Hematopoietic multipotent progenitor cell treated with erythropoietin and hydrocortisone succinate and interleukin-3 and kit ligand, for 15 days (in vitro differentiated cells): ENCODE data around the gene FLT3LG.

Experiments used
- DNase-seq: peaks from one replicate; pipeline ENCODE4 v3.0.0-alpha.2; 2015; ENCODE audit warnings: low spot score

Gene FLT3LG, protein sequence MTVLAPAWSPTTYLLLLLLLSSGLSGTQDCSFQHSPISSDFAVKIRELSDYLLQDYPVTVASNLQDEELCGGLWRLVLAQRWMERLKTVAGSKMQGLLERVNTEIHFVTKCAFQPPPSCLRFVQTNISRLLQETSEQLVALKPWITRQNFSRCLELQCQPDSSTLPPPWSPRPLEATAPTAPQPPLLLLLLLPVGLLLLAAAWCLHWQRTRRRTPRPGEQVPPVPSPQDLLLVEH

DNA sequence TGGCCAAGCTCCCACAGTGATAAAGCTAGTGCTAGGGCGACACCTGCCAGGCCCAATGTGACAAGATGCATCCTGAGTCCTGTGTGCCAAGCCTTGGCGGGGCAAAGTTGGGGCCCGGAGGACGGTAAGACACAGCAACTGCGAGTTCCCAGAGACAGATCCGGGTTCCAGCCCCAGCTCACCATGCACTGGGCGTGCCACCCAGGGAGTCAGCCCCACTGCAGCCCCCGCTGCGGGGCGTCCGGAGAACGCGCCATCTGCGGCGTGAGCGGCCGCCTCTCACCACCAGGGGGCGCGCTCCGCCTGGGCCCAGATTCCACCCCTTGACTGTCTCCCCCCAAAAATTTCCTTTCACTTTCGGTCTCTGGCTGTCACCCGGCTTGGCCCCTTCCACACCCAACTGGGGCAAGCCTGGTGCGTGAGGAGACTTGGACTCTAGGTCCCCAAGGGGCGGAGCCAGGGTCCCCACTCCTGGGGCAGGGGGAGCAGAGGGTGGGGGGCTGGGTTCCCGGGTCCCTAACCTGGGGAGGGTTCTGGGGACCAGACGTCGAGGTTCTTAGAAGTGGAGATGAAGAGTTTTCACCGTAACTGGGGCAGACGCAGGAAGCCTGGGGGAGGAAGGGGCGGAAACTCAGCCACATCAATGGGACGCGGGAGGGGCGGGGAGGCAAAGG, at the start of gene FLT3LG:
TSS of gene FLT3LG (plus strand) at position 348 of the 674 bp plus-strand sequence. CDS start 425 bp downstream, outside the sequence.
- DNase-seq, result peak; percentile 92

DNA sequence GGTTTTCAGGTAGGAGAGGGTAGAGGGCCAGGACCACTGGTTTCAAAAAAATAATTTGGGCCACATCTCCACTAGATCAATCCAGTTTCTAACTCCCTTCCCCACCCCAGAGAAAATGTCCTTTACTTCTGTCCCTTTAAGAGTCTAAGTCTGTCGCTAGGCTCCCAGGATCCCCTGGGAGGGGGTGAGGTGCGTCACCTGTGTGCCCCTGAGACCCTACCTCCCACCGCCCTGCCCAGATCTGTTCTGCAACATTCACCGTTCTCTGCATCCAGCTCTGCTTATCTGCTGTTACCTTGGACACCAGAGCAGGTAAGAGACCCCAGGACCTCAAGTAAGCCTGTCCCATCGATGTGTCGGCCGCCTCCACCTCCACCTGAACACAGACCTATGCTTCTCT, 48.8 kb upstream of the FLT3LG start, which contains the start of gene GFY:
TSS of gene GFY (plus strand) at position 211 of the 400 bp plus-strand sequence. CDS start 1,043 bp downstream, outside the sequence.
- DNase-seq, result no peak

DNA sequence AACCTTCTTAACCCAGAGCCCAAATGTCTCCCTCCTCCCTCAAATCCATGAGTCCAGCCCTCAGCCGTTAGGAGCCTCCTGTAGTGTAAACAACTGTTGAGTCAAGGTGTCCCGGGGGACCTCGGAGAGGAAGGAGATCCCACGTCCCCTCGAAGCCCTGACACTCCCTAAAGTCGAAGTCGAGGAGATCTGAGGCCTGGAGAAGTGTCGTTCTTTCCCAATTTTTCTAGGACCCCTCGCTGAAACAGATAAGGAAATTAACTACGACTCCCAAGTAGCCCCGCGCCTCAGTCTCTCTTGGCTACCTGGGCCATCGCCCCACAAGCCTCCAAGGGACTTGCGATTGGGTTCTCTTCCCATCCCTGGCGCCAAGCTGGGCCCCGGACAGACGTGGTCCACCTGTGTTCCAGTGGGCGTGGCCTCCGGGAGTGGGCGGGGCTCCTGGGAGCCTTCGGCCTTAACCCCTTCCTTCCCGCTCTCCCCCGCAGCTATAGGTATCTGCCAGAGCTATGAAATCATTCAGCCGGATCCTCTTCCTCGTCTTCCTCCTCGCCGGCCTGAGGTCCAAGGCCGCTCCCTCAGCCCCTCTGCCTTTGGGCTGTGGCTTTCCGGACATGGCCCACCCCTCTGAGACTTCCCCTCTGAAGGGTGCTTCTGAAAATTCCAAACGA, 48.0 kb upstream of the FLT3LG start:
- DNase-seq, result no peak

DNA sequence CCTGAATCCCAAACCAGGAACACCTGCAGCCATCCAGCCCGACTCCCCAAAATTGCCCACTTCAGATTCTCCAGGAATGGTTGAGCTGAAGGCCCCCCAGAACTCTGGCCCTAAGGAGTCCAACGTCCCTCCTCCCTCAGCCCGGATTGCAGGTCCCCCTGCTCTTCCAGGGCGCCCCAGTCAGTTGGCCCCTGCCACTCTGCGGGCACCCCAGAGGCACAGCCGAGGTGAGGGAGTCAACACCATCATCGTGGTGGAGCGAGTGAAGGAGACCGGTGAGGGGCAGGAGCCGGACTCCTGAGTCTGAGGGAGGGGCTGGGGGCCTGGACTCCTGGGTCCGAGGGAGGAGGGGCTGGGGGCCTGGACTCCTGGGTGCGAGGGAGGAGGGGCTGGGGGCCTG, 46.7 kb upstream of the FLT3LG start:
- DNase-seq, result no peak

DNA sequence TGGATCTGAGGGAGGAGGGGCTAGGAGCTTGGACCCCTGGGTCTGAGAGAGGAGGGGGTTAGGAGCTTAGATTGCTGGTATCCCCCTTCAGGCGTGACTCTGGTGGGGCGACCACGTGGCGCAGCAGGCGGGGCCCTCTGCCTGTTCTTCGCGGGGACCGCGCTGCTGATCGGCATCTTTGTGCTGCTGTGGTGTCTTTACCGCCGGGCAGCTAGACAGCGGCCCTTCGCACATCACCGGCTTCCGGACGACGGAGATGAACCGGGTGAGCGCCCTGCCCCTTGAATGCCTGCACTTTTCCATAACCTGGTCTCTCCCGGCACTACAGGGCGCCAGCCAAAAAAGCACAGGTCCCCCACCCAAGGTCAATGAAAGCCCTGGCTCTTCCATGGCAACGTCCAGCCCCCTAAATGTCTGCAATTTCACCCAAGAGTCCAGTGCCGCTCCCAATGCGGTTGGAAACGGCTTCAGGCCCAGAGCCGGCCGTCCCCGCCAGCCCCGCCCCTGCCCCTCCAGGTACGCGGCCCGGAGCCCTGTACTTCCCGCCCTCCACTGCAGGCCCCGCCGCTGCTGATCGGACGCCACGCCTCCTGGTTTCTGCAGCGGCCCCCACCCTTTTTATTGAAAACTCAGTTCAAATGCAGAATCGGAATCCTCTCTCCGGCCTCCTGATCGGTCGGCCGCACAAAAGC, 46.0 kb upstream of the FLT3LG start:
- no peak for DNase-seq

DNA sequence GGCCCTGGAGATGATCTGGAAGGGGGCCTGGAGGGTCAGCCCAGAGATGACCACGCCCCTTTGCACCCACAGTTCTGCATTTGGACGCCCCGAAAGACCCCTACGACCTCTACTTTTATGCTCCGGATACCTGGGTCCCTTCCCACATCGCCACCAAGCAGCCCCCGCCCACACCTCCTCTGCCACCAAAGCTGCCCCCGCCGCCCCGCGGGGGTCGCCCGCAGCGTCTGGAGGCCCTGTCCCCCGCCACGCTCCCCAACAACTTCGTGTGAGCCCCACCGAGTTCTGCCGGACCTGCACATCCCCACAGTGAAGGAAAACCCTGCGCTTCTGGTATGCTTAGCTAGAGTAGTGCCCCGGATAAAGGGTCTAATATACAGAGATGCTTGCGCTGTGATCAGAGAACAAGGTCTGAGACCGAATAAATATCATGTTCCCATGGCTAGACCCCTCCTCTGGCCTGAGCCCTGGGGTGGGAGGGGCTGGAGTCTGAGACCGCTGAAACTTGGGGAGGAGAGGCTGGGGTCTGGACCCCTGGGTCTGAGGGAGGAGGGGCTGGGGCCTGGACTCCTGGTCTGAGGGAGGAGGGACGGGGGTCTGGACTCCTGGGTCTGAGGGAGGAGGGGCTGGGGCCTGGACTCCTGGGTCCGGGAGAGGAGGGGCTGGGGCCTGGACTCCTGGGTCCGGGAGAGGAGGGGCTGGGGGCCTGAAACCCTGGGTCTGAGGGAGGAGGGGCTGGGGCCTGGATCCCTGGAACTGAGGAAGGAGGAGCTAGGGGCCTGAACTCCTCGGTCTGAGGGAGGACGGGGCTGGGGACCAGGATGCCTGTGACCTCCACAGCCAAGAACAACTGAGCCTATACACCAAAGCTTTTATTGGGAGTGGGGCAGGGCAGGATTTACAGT, 45.2 kb upstream of the FLT3LG start:
- no peak for DNase-seq

DNA sequence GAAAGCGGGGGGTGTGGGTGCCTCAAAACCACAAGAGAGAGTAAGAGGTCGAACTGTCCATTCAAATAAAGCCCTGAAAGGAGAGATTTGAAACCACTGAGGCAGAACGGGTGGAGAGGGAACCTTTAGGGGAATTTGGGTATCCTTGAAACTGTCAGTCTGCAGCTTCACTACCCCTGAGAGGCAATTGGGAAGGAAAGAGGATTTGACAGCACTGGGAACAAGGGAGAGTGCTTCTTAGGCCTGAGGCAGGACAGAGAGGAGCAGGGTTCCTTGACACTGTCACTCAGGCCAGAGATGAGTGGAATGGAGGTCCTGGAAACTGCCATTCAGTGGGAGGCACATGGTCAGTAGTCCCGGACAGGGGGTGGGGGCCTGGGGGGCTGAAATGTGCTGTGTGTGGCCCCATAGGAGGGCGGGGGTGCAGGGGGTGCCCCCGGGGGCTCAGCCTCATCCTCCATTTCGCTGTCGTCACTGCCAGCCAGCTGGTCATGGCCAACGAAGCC, 43.8 kb upstream of the FLT3LG start:
- DNase-seq, result no peak

DNA sequence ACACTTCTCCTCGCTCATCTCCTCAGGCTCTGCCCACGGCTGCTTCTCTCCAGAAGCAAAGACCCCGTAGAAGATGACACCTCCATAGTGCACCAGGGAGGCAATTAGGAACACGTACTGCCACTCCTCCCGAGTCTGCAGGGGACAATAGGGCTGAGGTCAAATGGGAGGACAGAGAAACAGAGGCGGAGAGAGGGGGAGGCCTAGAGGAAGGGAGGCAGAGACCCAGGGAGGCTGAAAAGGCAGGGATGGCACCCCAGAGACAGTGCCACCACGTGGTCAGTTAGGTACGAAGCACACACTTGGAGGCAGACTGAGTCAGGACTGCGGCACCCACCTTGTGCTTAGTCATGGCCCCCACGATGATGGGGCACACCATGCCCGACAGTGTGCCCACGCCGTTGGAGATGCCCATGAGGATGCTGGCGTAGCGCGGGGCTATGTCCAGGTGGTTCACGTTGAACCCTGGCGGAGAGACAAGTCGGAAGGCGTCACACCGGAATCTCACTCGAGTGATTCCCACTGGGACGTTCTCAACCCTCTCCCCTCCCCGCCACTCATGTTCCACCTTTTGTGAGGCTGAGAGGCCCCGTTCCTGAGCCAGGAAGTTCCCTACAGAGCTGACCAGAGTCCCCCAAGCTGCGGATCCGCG, 43.2 kb upstream of the FLT3LG start:
- DNase-seq, result no peak

DNA sequence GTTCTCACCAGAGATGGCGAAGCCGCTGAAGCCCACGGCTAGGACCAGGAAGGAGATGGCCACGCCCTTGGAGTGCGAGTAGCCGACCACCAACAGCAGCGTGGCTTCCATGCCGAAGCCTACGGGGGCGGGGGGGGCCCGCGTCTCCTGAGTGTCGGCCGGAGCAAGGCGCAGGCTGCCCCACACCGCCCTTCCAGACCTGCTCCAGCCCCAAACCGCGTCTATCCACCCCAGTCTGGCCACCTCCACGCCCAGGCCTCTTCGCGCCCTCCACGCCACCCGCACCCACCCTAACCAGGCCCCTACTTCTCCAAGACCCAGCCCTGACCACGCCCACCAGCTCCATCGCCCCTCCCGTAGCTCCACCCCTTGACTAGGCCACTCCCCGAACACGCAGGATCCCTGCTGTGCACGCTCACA, 42.7 kb upstream of the FLT3LG start:
- DNase-seq, result no peak

DNA sequence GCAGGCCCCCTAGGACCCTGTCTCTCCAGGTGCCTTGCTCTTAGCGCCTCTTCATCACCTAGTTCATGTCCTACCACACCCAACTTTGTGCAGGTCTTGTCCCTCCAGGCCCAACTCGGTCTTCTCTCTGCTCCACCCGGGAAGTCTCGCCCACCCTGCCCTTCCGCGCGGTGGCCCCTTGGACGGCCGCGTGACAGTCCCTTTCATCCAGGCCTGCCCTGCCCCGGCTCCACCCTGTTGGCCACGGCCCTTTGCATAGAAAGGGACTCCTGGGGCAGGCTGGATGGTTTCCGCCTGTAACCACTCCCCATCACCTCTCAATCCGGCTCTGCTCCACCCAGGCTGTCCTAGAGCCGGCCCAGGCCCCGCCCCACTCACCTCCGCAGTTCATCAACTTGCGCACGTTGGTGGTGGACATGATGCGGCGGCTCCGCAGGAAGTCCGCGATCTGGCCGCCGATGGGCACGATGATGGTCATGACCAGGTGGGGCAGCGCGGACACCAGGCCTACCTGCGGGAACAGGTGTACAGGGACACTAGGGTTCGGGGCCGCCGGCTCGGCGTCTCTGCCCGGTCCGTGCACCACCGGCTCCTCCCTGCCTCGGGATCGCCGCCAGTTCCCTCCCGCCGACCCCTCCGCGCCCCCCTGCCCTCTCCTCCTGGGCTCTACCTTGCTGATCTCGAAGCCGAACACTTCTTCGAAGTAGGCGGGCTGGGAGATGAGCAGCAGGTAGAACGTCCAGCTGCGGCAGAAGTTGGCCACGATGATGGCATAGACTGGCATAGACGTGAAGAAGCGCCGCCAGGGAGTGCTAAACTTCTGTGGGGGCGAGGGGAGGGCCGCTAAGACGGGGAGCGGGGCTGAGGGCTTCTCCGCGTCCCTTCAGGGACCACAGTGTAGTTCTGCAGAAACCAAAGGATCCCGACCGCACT, 41.6 kb upstream of the FLT3LG start:
- DNase-seq, result no peak

DNA sequence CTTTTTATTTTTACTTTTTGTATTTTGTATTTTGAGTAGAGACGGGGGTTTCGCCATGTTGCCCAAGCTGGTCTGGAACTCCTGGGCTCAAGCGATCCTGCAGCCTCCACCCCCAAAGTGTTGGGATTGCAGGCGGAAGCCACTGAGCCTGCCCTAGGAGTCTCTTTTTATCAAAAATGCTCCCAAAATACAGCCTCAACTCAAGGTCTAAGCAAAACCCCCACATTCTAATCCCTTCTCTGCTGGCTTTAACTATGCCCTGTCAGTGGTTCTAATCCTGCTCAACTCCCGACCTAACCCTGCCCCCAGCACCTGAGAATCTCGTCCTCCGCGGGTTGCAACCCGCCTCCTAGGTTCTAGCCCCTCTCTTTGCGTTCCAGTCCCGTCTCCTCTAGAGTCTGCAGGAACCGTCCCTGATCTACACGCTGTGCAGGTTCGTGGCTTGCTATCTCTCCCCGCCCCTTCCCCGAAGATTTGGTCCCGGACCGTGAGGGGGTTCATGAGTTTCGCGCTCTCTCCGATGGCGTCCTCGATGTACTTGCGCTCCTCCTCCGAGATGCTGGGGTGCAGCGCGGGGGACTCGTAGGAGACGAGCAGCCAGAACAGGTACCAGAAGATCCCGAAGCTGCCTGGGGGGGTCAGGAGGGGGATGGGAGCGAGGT, 40.6 kb upstream of the FLT3LG start:
- DNase-seq, result no peak

DNA sequence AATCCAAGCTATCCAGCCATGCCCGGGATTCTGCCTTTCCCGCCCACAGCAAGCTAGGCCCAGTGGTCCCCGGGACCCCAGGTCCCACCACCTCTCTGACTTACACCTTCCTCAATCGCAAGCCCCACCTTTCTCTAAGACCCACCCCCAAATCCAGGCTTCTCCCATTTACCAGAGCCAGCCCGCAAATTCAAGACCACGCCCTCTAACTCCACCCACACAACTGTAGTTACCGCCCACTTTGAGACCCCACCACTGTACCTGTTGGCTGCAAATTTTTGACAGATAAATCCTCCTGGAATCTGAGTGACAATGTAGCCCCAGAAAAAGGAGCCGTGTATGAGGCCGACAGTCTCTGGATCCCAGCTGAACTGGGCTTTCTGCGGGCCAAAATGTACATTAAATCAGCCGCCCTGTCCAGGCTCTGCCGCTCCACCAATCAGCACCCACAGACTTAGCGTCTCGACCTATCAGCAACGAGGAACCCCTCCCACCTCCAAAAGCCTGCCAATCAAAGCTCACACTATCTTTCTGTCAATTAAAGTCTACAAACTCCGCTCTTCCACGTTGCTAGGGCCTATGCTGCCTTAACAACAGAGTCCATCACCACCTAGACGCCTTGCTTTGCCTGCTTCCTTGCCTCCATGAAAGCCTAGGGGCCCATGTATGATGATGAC, 39.0 kb upstream of the FLT3LG start:
- DNase-seq, result no peak

DNA sequence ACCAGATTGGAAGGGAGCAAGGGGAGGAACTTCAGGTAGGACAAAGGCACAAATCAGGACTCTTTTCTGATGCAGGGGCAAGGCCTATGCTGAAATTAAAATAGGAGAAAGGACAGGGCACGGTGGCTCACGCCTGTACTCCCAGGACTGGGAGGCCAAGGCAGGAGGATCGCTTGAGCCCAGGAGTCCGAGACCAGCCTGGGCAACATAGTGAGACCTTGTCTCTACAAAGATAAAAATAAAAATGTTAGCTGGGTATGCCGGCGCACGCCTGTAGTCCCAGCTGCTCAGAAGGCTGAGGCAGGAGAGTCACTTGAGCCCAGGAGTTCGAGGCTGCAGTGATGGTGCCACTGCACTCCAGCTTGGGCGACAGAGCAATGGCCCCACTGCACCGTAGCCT, 38.3 kb upstream of the FLT3LG start:
- no peak for DNase-seq

DNA sequence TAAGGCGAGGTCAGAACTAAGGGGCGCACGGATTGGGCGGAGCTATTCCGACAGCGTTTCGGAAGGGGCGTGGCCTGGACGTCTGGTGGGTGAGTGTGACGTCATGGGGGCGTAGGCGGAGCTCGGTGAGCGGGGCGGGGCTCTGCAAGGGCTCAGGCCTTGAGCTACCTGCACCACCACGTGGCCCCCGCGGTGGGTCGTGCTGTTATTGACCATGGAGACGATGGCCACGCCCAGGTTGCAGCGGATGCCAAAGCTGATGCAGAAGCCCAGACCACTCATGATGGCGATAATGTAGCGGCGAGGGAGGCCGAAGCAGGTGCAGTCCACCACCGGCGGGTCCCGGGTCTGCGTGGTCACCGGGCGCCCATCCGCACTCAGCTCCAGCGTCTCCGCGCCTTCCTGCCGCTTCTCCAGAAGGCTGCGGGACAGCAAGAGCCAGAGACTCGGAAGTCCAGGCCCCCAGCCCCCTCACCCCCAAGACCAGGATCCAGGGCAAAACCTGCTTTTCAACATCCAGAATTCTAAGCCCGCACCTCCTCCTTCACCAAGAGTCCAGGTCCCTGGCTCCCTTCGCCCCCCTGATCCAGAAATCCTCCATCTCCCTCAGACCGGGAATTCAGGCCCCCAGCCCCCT, 37.5 kb upstream of the FLT3LG start:
- peak; percentile 63 for DNase-seq

DNA sequence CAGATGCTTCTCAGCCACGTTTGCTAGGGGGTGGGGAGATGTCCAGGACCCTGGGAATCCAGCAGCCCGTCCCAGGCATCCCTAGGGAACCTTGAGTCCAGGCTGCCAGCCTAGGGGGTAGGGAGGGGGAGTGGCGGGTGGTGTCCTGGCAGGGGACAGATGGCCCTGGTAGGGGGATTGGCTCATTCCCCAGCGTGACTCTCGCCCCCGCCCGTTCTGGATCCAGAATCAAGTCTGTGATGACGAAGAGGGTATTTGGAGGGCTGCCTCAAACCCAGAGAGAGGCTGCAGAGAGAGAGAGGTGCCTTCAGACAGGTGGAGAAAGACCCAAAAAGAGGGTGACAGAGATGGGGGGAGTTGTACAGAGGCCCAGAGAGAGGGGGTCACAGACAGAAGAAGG, 36.8 kb upstream of the FLT3LG start:
- DNase-seq, result no peak

DNA sequence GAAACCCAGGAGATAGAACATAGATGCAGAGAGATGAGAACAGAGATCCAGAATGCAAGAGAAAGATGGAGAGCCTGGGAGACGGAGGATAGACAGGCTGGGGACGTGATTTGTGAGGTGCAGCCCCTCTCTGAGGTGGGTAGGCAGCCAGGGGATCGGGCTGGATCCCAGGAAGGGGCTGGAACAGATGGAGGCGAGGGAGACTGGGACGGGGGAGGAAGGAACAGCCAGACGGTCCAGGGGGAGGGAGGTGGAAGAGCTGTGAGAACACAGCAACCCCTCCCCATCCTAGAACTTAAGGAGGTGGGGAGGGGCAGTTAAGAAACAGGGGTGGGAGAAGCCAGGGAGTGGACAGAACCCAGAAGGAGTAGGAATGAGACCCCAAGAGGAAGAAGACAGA, 35.8 kb upstream of the FLT3LG start:
- no peak for DNase-seq

DNA sequence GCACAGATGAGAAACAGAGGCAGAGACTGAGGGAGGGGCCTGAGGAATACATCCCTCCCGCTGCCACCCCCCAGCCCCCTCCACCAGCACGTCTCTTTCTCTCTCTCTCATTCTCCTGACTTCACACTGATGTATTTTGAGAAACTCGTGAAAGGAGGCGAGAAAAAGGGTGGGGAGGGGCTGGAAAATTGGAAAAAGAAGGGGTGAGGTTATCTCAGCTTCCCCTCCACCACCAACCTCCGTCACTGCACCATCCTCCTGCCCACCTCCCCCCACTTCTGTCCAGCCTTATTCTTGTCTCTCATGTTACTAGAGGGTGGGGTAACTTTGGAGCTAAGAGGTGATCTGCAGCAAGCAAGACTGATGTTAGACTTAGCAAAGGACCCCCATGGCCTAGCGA, 34.2 kb upstream of the FLT3LG start:
- no peak for DNase-seq
